ENCODE results near the gene ATP2B1.

GRCh38 chr12:89649139-89649538 is 59.5 kb downstream of the ATP2B1 start:
- TF ChIP-seq, protein P1, sequence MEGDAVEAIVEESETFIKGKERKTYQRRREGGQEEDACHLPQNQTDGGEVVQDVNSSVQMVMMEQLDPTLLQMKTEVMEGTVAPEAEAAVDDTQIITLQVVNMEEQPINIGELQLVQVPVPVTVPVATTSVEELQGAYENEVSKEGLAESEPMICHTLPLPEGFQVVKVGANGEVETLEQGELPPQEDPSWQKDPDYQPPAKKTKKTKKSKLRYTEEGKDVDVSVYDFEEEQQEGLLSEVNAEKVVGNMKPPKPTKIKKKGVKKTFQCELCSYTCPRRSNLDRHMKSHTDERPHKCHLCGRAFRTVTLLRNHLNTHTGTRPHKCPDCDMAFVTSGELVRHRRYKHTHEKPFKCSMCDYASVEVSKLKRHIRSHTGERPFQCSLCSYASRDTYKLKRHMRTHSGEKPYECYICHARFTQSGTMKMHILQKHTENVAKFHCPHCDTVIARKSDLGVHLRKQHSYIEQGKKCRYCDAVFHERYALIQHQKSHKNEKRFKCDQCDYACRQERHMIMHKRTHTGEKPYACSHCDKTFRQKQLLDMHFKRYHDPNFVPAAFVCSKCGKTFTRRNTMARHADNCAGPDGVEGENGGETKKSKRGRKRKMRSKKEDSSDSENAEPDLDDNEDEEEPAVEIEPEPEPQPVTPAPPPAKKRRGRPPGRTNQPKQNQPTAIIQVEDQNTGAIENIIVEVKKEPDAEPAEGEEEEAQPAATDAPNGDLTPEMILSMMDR (IDR thresholded peaks at IDR 0.05): no peak
- TF ChIP-seq POLR2AphosphoS5 (IDR thresholded peaks at IDR 0.05): no peak

Measured in suprapubic skin (tissue), 3 donors.